GM12875 (cell line): ENCODE measurements around the gene CASZ1.

ENCODE experiments used
- H3K4me3 ChIP-seq: one replicate; pipeline ENCODE4 v1.5.1; 2011; ENCODE audit warnings: low read depth, low read length, control low read depth
- TF ChIP-seq, protein P1 (sequence below): IDR thresholded peaks from 2 replicates; pipeline ENCODE4 v1.5.1; 2011; ENCODE audit warnings: low read depth, mild to moderate bottlenecking, control low read depth, inconsistent platforms, low read length, moderate library complexity, borderline replicate concordance; ENCODE audit not compliant: insufficient read depth

Gene CASZ1

DNA sequence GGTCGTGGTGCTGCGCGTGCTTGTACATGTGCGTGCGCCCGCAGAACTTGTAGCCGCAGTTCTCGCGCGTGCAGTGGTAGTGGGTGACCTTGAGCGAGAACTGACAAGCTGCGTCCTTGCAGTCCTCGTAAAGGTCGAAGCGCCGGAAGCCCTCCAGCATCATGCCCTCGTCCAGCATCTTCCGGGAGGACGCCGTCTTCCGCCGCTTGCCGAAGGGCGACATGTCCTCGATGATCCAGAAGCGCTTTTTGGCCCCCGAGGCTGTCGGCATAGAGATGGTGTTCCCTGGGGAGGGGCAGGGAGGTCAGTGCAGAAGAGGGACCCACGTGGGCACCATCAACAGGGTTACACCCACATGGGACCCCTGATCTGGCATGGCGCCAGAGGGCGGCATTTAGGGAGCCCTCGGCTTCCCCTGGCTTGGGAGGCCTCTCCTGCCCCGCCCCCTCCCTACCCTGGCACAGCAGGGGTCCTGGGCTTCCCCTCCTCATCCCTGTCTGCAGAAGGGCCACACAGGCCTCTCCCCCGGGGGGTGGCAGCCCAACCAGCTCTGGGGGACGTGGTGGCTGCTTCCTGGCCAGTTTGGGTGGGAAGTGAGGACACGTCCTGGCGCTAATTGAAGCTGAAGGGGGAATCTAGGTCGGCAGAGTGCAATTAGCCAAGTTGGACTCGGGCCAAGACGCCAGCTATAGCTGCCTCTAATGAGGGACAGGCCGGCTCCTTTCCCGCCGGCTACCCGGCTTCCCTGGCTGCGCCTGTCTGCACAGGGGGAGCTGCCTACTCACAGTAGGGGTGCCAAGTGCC, 156.5 kb downstream of the CASZ1 start:
- H3K4me3 ChIP-seq: no peak overlapping the region

DNA sequence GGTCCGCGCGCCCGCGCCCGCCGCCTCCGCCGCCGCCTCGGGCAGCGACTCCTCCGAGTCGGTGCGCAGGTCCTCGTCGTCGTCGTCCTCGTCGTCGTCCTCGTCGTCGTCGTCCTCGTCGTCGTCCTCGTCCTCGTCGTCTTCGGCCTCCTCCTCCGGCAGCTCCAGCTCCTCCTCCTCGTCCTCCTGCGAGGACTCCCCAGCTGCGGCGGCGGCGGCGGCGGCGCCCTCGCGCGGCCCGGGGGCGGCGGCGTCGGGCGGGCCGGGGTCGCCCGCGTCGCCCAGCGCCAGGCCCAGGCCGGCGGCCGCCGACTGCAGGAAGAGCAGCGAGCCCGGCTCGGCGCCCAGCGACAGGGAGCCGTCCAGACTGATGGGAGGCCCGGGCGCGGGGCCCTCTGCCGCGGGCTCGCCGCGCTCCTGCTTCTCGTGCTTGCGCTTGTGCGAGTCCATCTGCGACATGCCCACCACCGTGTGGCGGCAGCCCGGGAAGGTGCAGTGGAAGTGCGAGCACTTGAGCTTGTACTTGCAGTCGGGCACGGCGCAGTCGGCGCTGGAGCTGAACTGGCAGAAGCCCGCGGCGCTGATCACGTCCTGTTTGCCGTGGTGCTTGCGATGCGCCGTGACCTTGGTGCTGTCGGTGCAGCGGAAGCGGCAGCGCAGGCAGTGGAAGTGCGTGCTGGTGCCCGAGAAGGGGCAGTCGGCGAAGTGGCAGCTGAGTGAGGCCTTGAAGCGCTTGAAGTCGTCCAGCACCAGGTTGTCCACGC, 157.3 kb downstream of the CASZ1 start:
- TF ChIP-seq, protein P1, sequence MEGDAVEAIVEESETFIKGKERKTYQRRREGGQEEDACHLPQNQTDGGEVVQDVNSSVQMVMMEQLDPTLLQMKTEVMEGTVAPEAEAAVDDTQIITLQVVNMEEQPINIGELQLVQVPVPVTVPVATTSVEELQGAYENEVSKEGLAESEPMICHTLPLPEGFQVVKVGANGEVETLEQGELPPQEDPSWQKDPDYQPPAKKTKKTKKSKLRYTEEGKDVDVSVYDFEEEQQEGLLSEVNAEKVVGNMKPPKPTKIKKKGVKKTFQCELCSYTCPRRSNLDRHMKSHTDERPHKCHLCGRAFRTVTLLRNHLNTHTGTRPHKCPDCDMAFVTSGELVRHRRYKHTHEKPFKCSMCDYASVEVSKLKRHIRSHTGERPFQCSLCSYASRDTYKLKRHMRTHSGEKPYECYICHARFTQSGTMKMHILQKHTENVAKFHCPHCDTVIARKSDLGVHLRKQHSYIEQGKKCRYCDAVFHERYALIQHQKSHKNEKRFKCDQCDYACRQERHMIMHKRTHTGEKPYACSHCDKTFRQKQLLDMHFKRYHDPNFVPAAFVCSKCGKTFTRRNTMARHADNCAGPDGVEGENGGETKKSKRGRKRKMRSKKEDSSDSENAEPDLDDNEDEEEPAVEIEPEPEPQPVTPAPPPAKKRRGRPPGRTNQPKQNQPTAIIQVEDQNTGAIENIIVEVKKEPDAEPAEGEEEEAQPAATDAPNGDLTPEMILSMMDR: no peak
- H3K4me3 ChIP-seq: no peak overlapping the region

More for the DNA sequence above, 156.5 kb downstream of the CASZ1 start:
- TF ChIP-seq, protein P1: no peak

DNA sequence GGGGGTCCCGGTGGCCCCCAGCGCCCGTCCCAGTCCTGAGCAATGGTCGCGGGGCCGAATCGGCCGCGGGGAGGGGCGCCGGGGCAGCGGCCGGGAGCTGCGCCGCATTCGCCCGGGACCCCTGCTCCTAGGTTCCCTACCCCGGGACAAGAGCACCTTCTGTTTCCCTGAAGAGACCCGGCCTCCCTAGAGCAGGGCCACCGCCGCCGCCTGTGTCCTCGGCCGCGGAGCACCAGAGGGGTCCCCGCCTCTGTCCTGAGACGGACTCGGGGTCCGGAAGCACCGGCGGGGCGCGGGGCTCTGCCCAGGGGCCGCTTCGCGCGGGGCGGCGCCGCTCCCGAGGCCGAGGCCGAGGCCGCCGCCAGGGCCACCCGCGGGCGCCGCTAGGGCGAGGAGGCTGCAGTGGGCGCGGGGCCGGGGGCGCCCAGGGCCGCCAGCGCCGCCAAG, 157.9 kb downstream of the CASZ1 start:
- H3K4me3 ChIP-seq: no peak overlapping the region

DNA sequence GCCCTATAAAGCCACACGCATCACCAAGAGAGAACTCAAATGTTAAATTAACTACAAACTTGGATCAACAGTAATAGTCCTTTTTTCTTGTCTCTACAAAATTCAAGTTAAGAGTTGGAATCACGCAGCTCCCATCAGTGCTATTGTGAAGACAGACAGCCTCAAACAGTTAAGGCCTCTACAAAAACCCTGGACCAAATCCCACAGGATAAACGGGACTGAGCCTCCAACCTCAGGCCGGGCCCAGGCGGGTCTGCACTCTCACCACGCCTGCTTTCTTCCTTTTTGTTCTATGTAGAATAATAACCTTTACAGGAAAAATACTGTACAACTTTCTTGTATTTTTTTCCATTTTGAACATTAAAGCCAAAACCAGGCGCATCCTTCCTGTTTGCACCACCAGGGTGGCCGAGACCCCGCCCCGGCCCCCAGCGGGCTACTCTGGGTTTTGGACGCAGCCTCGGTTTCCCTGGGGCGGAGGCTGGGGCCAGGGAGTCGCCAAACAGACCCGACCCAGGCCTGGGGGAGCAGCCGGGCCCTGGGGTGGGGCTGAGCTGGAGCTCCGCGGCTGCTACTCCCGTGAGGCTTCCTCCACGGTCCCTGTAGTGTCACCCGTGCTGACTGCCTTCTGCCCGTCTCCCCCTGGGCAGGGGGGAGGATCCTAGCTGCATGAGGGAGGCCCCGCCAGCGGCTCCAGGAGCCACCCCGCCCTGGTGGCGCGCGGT, 158.4 kb downstream of the CASZ1 start:
- TF ChIP-seq, protein P1: no peak
- H3K4me3 ChIP-seq: no peak overlapping the region

More for the DNA sequence above, 157.9 kb downstream of the CASZ1 start:
- TF ChIP-seq, protein P1: no peak

DNA sequence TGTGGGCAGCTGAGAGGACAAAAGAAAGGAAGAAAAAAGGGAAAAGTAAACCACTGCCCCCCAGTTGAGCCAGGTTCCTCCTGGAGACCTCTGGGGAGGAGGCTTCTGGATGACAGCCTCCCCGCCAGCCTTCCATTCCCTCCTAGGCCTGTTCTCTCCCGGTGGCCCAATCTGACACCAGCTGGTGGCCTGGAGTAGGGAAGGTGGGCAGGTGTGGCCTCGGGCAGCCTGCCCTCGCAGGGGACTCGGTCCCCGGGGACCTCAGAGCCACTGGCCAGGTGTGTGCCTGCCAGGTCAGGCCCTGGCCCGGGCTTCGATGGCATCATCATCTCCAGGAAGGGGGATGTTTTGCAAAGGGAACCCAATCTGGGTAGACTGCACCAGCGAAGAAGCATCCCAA, 159.0 kb downstream of the CASZ1 start:
- TF ChIP-seq, protein P1: no peak
- no peak overlapping the region for H3K4me3 ChIP-seq

DNA sequence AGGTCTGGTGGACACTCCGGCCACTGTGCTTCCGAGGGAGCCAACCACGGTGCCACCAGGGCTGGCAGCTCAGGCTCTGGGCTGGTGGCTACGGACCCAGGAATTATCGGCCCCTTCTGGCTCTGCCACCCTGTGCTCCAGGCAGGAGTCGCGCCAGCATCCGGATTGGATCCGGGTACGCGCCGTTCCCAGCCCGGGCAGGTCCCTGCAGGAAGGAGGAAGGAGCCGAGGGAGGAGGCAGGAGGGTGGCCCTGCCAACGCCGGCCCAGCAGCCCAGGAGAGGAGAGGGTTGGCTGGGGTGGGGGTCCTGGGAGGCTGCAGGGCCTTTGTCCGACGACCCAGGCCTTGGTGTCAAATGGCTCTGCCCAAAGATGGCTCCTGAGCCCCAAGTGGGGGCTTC, 160.5 kb downstream of the CASZ1 start:
- TF ChIP-seq, protein P1: no peak
- H3K4me3 ChIP-seq: no peak overlapping the region
